ENCODE measurements around the gene CNKSR2. TPM values are rescaled to one million over a fixed set of nuclear protein-coding genes. Genes with fewer than 3 reads are reported as not detected.

CNKSR2 gene
- total and polyA plus RNA-seq, 2 of the 13 experiments (the other 11 are each of a cell fraction or from before 2014, with no cell fraction given), result not detected

GRCh38 chrX:21400408-21401121 is 26.3 kb downstream of the CNKSR2 start (continued):
- TF ChIP-seq ZNF468 (CRISPR knock-in tag; IDR thresholded peaks at IDR 0.05), result no peak

DNA sequence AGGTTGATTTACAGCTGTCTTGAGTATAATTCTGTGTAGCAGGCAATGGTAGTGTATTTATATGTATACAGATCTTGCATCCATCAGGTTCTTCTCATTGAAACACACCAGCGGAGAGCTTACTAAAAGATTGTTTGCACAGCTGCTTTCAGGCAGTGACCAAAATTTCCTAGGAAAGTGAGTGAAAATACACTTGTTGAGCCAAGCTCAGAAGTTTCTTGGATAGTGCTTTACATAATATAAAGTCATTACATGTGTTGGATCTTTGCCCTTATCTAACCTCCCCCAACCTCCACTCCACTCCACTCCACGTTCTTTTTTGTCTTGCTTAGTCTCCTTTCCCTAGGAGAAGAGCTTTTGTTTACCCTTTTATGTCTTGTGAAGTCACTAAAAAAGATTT is 34.1 kb downstream of the CNKSR2 start:
- intact Hi-C loops (cut with micrococcal nuclease; ENCODE audit: unreplicated experiment), result no loop called here
- CTCF ChIA-PET (ENCODE audit: low intra/inter-chr PET ratio, low total read pairs), result no interaction called here
- FAIRE-seq, result no peak

More for the DNA sequence above, 34.1 kb downstream of the CNKSR2 start:
- POLR2A ChIA-PET, result no interaction called here
- Histone ChIP-seq H3K9me3 (ENCODE audit: low read length) (no peaks in the 10 kb centered on the region), H3K27me3 (ENCODE audit: control insufficient read depth in 1 of 2, insufficient read depth in 2 of 2, low read length in 2 of 2) (no peaks in the 10 kb centered on the region), H3K9ac (ENCODE audit: insufficient read depth, low read depth, low read length) (no peak overlapping the region), H2AFZ (ENCODE audit: low read length) (no peak overlapping the region), H3K27ac (ENCODE audit: extremely low read length, insufficient read depth, low read length) (no peak overlapping the region), H3K79me2 (ENCODE audit: insufficient read depth, low read length) (no peaks in the 10 kb centered on the region), H3K4me1 (ENCODE audit: insufficient read depth, low read length) (no peaks in the 10 kb centered on the region), H3K4me3 (replicated peaks in 1 of 3; ENCODE audit: insufficient read depth in 1 of 3, low read depth in 2 of 3, low read length in 3 of 3) (no peak overlapping the region), H3K36me3 (replicated peaks in 1 of 2; ENCODE audit: control insufficient read depth in 1 of 2, insufficient read depth in 2 of 2, low read length in 2 of 2) (no peaks in the 10 kb centered on the region), H3K4me2 (ENCODE audit: low read depth, low read length) (no peak overlapping the region), H4K20me1 (ENCODE audit: insufficient read depth, low read length) (no peaks in the 10 kb centered on the region)
- ATAC-seq (no peak), DNase-seq (ENCODE audit: low spot score) (no peak)
- in situ Hi-C loops (cut with HindIII; ENCODE audit: extremely low pct_ligation_motif_present, low pct_unique_long_range_greater_than_20kb), result no loop called here
- no TSS peak for BruUV-seq (replicated peaks)
- 0% methylated on average over 1 of the region's 2 CpGs for WGBS (ENCODE audit: low lambda C conversion rate)
- no peak for TF ChIP-seq ZNF788 (CRISPR knock-in tag; IDR thresholded peaks at IDR 0.05; ENCODE audit: borderline replicate concordance)
- no peak for TF ChIP-seq ZNF10 (CRISPR knock-in tag; IDR thresholded peaks at IDR 0.05; ENCODE audit: borderline replicate concordance, low read depth)
- TF ChIP-seq AFF4 (CRISPR knock-in tag; IDR thresholded peaks at IDR 0.05), result no peak
- TF ChIP-seq SIN3A (IDR thresholded peaks at IDR 0.05; ENCODE audit: borderline replicate concordance, low read depth, low read length), result no peak

Data from HepG2 (cell line).